IPS-18c (cell line): ENCODE data around the gene CCR2.
"Not testable (repeated sequence)": the region's sequence is repeated elsewhere in the genome, so short reads cannot be mapped to it uniquely, and the experiment has no call there.

Experiments used
- H3K4me3 ChIP-seq: 2 replicates; pipeline ENCODE4 v1.7.0; 2013; ENCODE audit warnings: low read depth, mild to moderate bottlenecking, low read length, moderate library complexity; ENCODE audit not compliant: insufficient read depth
- H3K9me3 ChIP-seq: one replicate; pipeline ENCODE4 v1.6.1; 2013; ENCODE audit warnings: mild to moderate bottlenecking, low read length, moderate library complexity; ENCODE audit not compliant: control insufficient read depth, insufficient read depth

CCR2 gene

GRCh38 chr3:46353647-46354410 lies at the start of gene CCR2:
CCR2 (plus strand) TSS chr3:46354111; CDS start chr3:46357528, 3,417 bp downstream.
- no peak within 1 kb of the TSS for H3K4me3 ChIP-seq

DNA sequence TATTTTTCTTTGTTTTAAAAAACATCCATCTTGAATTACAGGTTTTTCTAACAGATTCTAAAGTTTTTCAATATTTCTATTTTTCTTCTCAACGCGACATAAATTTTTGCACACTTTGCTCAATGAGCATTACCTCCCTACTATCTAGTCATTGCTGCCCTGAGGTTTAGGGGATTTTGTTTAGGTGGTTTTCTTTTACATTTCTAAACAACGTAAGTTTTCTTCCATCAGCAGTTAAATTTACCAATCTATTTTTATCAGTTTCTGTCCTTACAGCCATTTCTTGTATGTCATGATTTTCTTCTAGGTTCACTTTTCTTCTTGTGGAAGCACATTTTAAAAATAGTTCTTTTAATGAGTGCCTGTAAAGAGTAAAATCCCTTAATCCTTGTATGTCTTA lies 49.2 kb upstream of the CCR2 start:
- no peaks in the 10 kb centered on the region for H3K9me3 ChIP-seq
- no peak overlapping the region for H3K4me3 ChIP-seq

More at GRCh38 chr3:46353647-46354410, at the start of gene CCR2:
- H3K9me3 ChIP-seq = no peaks in the 10 kb centered on the region

DNA sequence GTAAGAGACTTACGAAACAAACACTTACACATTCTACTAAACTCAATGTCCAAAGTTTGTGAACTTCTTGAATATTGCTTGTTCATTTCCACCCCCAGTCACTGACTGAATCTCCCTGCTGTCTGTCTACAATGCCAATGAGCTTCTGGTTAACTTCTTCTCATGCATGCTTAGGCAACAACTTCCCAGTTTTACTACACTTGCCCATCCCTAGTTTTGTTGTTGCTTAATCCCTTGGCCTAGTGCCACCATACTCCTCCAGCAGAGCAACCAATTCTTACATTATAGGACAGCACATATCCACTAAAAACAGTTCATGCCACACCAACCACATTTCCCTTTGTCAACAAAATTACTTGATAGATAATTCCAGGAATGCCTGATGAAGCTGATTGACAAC lies 40.9 kb upstream of the CCR2 start:
- H3K9me3 ChIP-seq = peaks cover 7% of the 10 kb centered on the region

GRCh38 chr3:46314517-46314916 lies 39.4 kb upstream of the CCR2 start:
- H3K4me3 ChIP-seq = no peak overlapping the region
- H3K9me3 ChIP-seq = peaks cover 7% of the 10 kb centered on the region

More for the DNA sequence above, 40.9 kb upstream of the CCR2 start:
- H3K4me3 ChIP-seq = no peak overlapping the region

- Histone ChIP-seq H3K4me3 (no peak overlapping the region), H3K9me3 (peaks cover 7% of the 10 kb centered on the region)
Measured at GRCh38 chr3:46316206-46316605, 37.7 kb upstream of the CCR2 start.

GRCh38 chr3:46318207-46318927 lies 35.5 kb upstream of the CCR2 start:
- Histone ChIP-seq H3K9me3 (peaks cover 7% of the 10 kb centered on the region), H3K4me3 (no peak overlapping the region)

- H3K9me3 ChIP-seq = peaks cover 3% of the 10 kb centered on the region
Measured at GRCh38 chr3:46321461-46322104, 32.3 kb upstream of the CCR2 start.

GRCh38 chr3:46324036-46324435 lies 29.9 kb upstream of the CCR2 start:
- no peaks in the 10 kb centered on the region for H3K9me3 ChIP-seq

More at GRCh38 chr3:46321461-46322104, 32.3 kb upstream of the CCR2 start:
- no peak overlapping the region for H3K4me3 ChIP-seq

DNA sequence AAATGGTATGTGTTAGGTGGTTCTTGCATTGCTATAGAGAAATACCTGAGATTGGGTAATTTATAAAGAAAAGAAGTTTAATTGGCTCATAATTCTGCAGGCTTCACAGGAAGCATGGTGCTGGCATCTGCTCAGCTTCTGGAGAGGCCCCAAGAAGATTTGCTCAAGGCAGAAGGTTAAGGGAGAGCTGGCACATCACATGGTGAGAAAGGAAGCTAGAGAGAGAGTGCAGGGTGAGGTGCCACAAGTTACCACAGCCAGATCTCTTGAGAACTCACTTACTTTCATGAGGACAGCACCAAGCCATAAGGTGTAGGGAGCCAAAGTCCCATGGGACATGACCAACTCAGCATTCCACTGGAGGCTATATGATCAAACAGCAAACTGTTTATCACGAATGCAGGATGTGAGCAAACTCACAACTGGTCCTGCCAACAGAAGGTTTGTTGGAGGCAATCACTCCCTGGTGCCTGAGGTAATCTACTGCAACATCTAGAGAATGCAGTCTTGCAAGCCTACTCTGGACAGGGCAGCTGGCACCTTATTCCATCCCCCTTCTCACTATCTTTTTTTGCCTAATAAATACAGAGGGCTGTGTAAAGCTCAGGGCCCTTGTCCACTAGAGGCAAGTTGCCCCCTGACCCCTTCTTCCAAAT lies 28.1 kb upstream of the CCR2 start:
- Histone ChIP-seq H3K9me3 (no peaks in the 10 kb centered on the region), H3K4me3 (no peak overlapping the region)

More at GRCh38 chr3:46324036-46324435, 29.9 kb upstream of the CCR2 start:
- no peak overlapping the region for H3K4me3 ChIP-seq

- H3K4me3 ChIP-seq, H3K9me3 ChIP-seq: not testable (repeated sequence)
Measured at GRCh38 chr3:46330676-46331075, 23.2 kb upstream of the CCR2 start.

DNA sequence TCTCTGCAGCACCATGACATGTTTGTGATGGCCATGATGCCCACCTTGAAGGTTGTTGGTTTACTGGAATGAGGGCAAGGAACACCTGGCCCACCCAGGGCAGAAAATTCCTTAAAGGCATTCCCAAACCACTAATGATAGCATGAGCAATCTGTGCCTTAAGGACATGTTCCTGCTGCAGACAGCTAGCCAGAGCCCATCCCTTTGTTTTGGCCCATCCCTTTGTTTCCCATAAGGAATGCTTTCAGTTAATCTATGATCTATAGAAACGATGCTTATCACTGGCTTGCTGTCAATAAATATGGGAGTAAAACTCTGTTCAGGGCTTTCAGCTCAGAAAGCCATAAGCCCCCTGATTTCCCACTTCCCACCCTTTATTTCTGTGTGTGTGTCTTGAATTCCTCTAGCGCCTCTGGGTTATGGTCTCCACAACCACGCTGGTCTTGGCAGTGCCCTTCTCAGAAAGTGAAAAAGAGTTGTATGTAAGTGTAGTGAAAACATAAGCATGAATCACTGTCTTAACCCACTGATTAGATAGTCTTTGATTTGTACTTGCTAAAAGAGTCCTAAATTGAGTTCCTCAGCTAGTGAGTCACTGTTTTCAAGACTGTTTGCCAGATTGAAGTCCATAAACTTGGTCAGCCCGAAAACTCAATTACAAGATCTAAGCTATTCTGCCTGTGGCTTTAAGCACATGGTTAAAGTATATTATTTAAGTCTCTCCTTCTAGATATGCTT lies 19.0 kb upstream of the CCR2 start:
- peaks cover 5% of the 10 kb centered on the region for H3K9me3 ChIP-seq
- no peak overlapping the region for H3K4me3 ChIP-seq

DNA sequence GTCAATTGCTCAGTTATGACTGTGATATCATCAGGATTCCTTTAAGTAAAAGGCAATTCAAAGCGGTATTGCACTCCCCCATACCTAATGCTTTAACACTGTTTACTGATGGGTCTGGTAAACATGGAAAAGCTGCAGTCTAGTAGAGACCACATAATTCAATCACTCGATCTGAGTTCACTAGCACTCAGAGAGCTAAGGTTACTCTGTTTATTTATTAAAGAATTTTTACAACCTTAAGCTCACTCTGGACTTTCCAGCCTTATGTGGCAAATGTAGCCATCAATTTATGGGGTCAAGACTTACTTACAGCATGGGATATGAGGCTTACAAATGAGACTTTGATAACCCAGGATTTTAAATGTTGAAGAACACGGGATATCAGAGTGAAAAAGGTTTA lies 18.4 kb upstream of the CCR2 start:
- Histone ChIP-seq H3K9me3 (peaks cover 5% of the 10 kb centered on the region), H3K4me3 (no peak overlapping the region)

- H3K4me3 ChIP-seq = no peak overlapping the region
- H3K9me3 ChIP-seq = peaks cover 5% of the 10 kb centered on the region
Measured at GRCh38 chr3:46337911-46338310, 16.0 kb upstream of the CCR2 start.

GRCh38 chr3:46338840-46339239 lies 15.1 kb upstream of the CCR2 start:
- Histone ChIP-seq H3K9me3 (peaks cover 5% of the 10 kb centered on the region), H3K4me3 (no peak overlapping the region)

DNA sequence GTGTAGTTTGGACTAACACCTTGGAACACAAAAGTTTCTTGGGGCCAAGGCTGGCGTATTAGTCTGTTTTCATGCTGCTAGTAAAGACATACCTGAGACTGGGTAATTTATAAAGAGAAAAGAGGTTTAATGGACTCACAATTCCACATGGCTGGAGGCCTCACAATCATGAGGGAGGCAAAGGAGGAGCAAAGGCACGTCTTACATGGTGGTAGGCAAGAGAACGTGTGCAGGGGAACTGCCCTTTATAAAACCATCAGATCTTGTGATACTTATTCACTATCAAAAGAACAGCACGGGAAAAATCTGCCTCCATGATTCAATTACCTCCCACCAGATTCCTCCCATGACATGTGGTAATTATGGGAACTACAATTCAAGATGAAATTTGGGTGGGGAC lies 9.4 kb upstream of the CCR2 start:
- H3K9me3 ChIP-seq = no peaks in the 10 kb centered on the region
- no peak overlapping the region for H3K4me3 ChIP-seq

DNA sequence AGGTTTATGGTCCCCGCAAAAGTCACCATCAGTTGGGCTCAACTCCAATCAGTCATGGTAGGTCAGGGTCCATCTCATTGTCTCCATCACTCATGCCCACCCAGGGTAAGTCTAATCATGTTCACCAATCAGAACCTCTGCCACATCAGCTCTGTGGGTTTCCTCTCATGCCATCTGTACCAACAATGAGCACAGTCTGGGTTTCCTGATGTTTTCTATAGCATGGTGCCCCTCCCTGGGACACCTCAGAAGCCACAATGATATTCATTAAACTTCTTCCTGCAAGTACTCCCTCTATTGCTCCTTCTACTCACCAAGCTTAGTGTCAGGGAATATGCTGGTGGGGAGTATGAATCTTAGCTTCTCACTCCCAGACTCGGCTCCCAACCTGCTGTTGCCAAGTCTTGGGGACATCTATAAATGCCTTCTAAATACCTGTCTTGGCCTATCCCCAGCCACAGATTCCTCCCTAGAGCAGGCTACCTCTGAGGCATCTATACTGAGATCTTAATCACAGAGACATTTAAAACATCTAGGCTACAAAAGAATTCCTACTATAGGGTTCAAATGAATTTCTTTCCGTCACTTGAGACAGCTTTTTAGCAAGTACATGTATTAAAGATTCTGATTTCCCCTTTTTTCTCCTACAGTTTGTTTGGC lies 5.0 kb upstream of the CCR2 start:
- no peaks in the 10 kb centered on the region for H3K9me3 ChIP-seq
- H3K4me3 ChIP-seq = no peak overlapping the region
